SU-DHL-6 (cell line): ENCODE data around the gene SPRR2E.
"Not testable (repeated sequence)": the region's sequence is repeated elsewhere in the genome, so short reads cannot be mapped to it uniquely, and the experiment has no call there.

Experiments used
- CTCF ChIP-seq: fragments of 200-600 bp; sonication (generic); IDR thresholded peaks from one replicate; pipeline ENCODE4 v1.5.1; 2017; ENCODE audit warnings: antibody characterized with exemption, mild to moderate bottlenecking, low read length, moderate library complexity; ENCODE audit not compliant: insufficient read depth, poor library complexity, severe bottlenecking
- EZH2phosphoT487 ChIP-seq: fragments of 200-600 bp; sonication (generic), shearing (Covaris generic); conservative IDR thresholded peaks from 2 replicates; pipeline ENCODE4 v1.6.1; 2018; ENCODE audit warnings: mild to moderate bottlenecking, antibody characterized with exemption, low read length, moderate library complexity, mixed read lengths

- TF ChIP-seq CTCF, EZH2phosphoT487: not testable (repeated sequence)
Measured at GRCh38 chr1:153056111-153056510, 38.2 kb downstream of the SPRR2E start.
